HepG2 (cell line): ENCODE measurements around the gene BCAS3. TPM values are rescaled to one million over a fixed set of nuclear protein-coding genes. Genes with fewer than 3 reads are reported as not detected.

ENCODE experiments used
- AKNA ChIP-seq: sonication (generic); formaldehyde crosslinking; IDR thresholded peaks from 2 replicates; pipeline ENCODE4 v1.4.0; 2020; ENCODE audit warnings: missing genetic modification reagents, borderline replicate concordance
- ARNTL ChIP-seq: sonication (generic); formaldehyde crosslinking; IDR thresholded peaks from 2 replicates; pipeline ENCODE4 v1.4.0; 2020; ENCODE audit warnings: mild to moderate bottlenecking, missing genetic modification reagents
- BHLHE40 ChIP-seq: IDR thresholded peaks from 2 replicates; pipeline ENCODE4 v1.6.1; 2011; ENCODE audit warnings: low read length, improper control_type of control experiment
- DZIP1 ChIP-seq: sonication (generic); formaldehyde crosslinking; IDR thresholded peaks from 2 replicates; pipeline ENCODE4 v1.5.0; 2020; ENCODE audit warnings: mild to moderate bottlenecking, missing genetic modification reagents
- E2F1 ChIP-seq: sonication (generic); formaldehyde crosslinking; IDR thresholded peaks from 2 replicates; pipeline ENCODE4 v1.5.0; 2020; ENCODE audit warnings: missing genetic modification reagents
- FOXK1 ChIP-seq: sonication (generic); formaldehyde crosslinking; IDR thresholded peaks from 2 replicates; pipeline ENCODE4 v1.4.0; 2020; ENCODE audit warnings: low read depth, missing genetic modification reagents, borderline replicate concordance
- KDM2A ChIP-seq: sonication (generic); formaldehyde crosslinking; IDR thresholded peaks from 2 replicates; pipeline ENCODE4 v1.4.0; 2020; ENCODE audit warnings: low read depth, missing genetic modification reagents, borderline replicate concordance
- KDM4B ChIP-seq: sonication (generic); formaldehyde crosslinking; IDR thresholded peaks from 2 replicates; pipeline ENCODE4 v1.4.0; 2020; ENCODE audit warnings: missing genetic modification reagents
- KLF12 ChIP-seq: sonication (generic); formaldehyde crosslinking; IDR thresholded peaks from 2 replicates; pipeline ENCODE4 v1.4.0; 2020; ENCODE audit warnings: missing genetic modification reagents, borderline replicate concordance
- RBM22 ChIP-seq: fragments of 200-400 bp; formaldehyde crosslinking; optimal IDR thresholded peaks from 2 replicates; pipeline ENCODE3; 2017; ENCODE audit warnings: mild to moderate bottlenecking, low read length, moderate library complexity
- ZNF160 ChIP-seq: sonication (generic); formaldehyde crosslinking; IDR thresholded peaks from 2 replicates; pipeline ENCODE4 v1.8.0; 2022; ENCODE audit warnings: mild to moderate bottlenecking, inconsistent platforms, missing genetic modification reagents
- ZNF446 ChIP-seq: sonication (generic); formaldehyde crosslinking; IDR thresholded peaks from 2 replicates; pipeline ENCODE4 v1.5.0; 2020; ENCODE audit warnings: mild to moderate bottlenecking, missing genetic modification reagents
- ZNF816 ChIP-seq: sonication (generic); formaldehyde crosslinking; IDR thresholded peaks from 2 replicates; pipeline ENCODE4 v1.8.0; 2022; ENCODE audit warnings: missing genetic modification reagents, mild to moderate bottlenecking, borderline replicate concordance
- ZNF883 ChIP-seq: sonication (generic); formaldehyde crosslinking; IDR thresholded peaks from 2 replicates; pipeline ENCODE4 v1.5.1; 2020; ENCODE audit warnings: mild to moderate bottlenecking, missing genetic modification reagents; ENCODE audit errors: not compliant biosample characterization
- polyA plus RNA-seq, 8 experiments: library from polyadenylated mRNA; depleted of rRNA in 3 of 8; stranded (reverse) in 7 of 8; unstranded in 1 of 8; fragments of >200 nt; fragmentation: Illumina TruSeq in 4 of 8; extraction: Trizol in 4 of 8; gene quantifications; 2 replicates each; pipeline versions ENCODE4 v1.2.1 to v1.2.3, GENCODE V29; 2011 to 2016; ENCODE audit warnings: low read depth in 4 of 8, missing spikeins in 1 of 8, mixed read lengths in 1 of 8; ENCODE audit not compliant: insufficient read depth in 1 of 8
- total RNA-seq, 5 experiments: library from RNA; depleted of rRNA; stranded (reverse); fragments of >200 nt; fragmentation: Illumina TruSeq; extraction: Trizol; gene quantifications; 2 replicates each; pipeline ENCODE4 v1.2.3, GENCODE V29; 2016; ENCODE audit warnings: low read depth in 1 of 5
- TF ChIP-seq, protein P1 (sequence below): sonication (generic); formaldehyde crosslinking; IDR thresholded peaks from 2 replicates; pipeline ENCODE4 v1.4.0; 2020; ENCODE audit warnings: mild to moderate bottlenecking, missing genetic modification reagents
- TF ChIP-seq, protein P2 (sequence below): sonication (generic); formaldehyde crosslinking; IDR thresholded peaks from 2 replicates; pipeline ENCODE4 v1.4.0; 2020; ENCODE audit warnings: missing genetic modification reagents

The BCAS3 gene
- total and polyA plus RNA-seq, 2 of the 13 experiments (the other 11 are each of a cell fraction or from before 2014, with no cell fraction given), result 10.7 to 11.2 TPM

GRCh38 chr17:61335845-61336655 lies 658.4 kb downstream of the BCAS3 start (continued):
- TF ChIP-seq ZNF816 (peak; percentile 93), E2F1 (CRISPR knock-in tag) (peak; percentile 24; the same call in 1 of the 2 replicates), ZNF446 (CRISPR knock-in tag) (no peak; the same call in 1 of the 2 replicates), ZNF160 (0 out of 2 replicates have a peak, but pooled peaks have one; percentile 61), KDM2A (peak; percentile 65; the same call in 1 of the 2 replicates), DZIP1 (no peak; the same call in 1 of the 2 replicates), AKNA (CRISPR knock-in tag) (no peak), KDM4B (CRISPR knock-in tag) (peak; percentile 53; the same call in 1 of the 2 replicates), FOXK1 (CRISPR knock-in tag) (peak; percentile 87; the same call in 1 of the 2 replicates), KLF12 (peak; percentile 74; the same call in 1 of the 2 replicates), RBM22 (no peak), ARNTL (CRISPR knock-in tag) (peak; percentile 92), BHLHE40 (no peak; the same call in 1 of the 2 replicates), ZNF883 (CRISPR knock-in tag) (peak; percentile 50)
- TF ChIP-seq, protein P1, sequence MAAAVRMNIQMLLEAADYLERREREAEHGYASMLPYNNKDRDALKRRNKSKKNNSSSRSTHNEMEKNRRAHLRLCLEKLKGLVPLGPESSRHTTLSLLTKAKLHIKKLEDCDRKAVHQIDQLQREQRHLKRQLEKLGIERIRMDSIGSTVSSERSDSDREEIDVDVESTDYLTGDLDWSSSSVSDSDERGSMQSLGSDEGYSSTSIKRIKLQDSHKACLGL (CRISPR knock-in tag), result no peak
- TF ChIP-seq, protein P2, sequence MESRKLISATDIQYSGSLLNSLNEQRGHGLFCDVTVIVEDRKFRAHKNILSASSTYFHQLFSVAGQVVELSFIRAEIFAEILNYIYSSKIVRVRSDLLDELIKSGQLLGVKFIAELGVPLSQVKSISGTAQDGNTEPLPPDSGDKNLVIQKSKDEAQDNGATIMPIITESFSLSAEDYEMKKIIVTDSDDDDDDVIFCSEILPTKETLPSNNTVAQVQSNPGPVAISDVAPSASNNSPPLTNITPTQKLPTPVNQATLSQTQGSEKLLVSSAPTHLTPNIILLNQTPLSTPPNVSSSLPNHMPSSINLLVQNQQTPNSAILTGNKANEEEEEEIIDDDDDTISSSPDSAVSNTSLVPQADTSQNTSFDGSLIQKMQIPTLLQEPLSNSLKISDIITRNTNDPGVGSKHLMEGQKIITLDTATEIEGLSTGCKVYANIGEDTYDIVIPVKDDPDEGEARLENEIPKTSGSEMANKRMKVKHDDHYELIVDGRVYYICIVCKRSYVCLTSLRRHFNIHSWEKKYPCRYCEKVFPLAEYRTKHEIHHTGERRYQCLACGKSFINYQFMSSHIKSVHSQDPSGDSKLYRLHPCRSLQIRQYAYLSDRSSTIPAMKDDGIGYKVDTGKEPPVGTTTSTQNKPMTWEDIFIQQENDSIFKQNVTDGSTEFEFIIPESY (CRISPR knock-in tag), result peak; percentile 72; the same call in 1 of the 2 replicates
